Activated gamma-delta T cell (primary cell): ENCODE measurements around the gene SNTB2.

ENCODE experiments used
- DNase-seq: peaks from one replicate; lab custom pipeline; 2025; lab: John Stamatoyannopoulos, UW

The SNTB2 gene

GRCh38 chr16:69340095-69340644 lies 153.2 kb downstream of the SNTB2 start:
- DNase-seq = no peak

DNA sequence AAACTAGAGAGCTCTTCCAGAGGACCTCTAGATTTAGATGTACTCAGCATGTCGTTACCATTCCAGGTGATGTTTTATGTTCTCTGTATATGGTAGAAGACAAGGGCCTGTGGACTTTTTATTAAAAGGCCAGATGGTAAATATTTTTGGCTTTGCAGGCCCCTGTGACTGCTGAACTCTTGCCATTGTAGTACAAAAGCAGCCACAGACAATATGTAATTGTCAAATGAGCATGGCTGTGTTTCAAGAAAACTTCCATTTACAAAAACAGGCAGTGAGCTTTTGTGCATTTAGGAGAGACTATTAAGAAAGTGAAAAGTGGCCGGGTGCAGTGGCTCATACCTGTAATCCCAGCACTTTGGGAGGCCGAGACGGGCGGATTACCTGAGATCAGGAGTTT lies 157.2 kb downstream of the SNTB2 start:
- no peak for DNase-seq

GRCh38 chr16:69345923-69346322 lies 159.0 kb downstream of the SNTB2 start:
- DNase-seq = no peak

DNA sequence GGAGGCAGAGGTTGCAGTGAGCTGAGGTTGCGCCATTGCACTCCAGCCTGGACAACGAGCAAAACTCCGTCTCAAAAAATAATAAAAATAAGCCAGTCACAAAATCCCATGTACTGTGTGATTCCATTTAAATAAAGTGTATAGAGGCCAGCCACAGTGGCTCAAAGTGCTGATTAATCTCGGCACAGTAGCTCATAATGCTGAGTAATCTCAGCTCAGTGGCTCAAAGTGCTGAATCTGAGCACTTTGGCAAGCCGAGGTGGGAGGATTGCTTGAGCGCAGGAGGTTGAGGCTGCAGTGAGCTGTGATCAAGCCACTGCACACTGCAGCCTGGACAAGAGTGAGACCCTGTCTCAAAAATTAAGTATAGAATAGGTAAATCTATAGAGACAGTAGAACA lies 159.7 kb downstream of the SNTB2 start:
- DNase-seq = no peak

- no peak for DNase-seq
Measured at GRCh38 chr16:69348222-69348621, 161.3 kb downstream of the SNTB2 start.

DNA sequence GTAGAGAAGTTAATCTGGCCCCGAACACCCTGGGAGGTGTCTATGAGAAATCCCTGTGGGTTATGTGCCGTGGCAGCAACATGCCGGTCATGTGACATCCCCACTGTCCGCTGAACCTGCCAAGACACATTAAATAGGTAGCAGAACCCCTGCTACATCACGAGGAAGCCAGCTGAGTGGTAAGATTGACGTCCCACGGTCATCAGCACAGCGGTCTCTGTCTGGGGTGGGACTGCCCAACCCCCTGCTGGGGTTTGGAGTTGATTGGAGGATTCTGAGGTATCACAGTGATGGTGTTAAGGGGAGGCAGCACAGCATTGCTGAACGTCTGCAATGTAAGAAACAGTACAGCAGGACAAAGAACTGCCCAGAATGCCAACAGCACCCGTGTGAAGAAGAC lies 162.6 kb downstream of the SNTB2 start:
- DNase-seq = no peak

- DNase-seq = no peak
Measured at GRCh38 chr16:69350536-69351133, 163.7 kb downstream of the SNTB2 start.

- no peak for DNase-seq
Measured at GRCh38 chr16:69351309-69352027, 164.5 kb downstream of the SNTB2 start, which contains the start of gene TMED6. TMED6 (minus strand) TSS chr16:69351786; CDS start chr16:69351753, 33 bp downstream.
